Measurements from ENCODE around the gene C1QTNF1. TPM values are rescaled to one million over a fixed set of nuclear protein-coding genes. Genes with fewer than 3 reads are reported as not detected.

The C1QTNF1 gene
- polyA plus RNA-seq, 1 donor (not counting 4 experiments of a cell fraction or from before 2014, with no cell fraction given), result 6.6 TPM

GRCh38 chr17:78993241-78993956 is 30.6 kb upstream of the C1QTNF1 start:
- Histone ChIP-seq H3K4me2 (ENCODE audit: control insufficient read depth, extremely low read depth, insufficient read depth, low read depth, low read length) (no peak overlapping the region), H3K9me3 (ENCODE audit: control insufficient read depth, low read depth, low read length) (no peaks in the 10 kb centered on the region), H3K27me3 (ENCODE audit: control insufficient read depth, extremely low read depth, insufficient read depth, low read length) (no peaks in the 10 kb centered on the region), H3K4me3 (ENCODE audit: control insufficient read depth in 2 of 3, extremely low read depth in 1 of 3, insufficient read depth in 2 of 3, low read depth in 1 of 3, low read length in 3 of 3) (no peak overlapping the region), H3K27ac (ENCODE audit: control insufficient read depth, insufficient read depth, low read length) (no peak overlapping the region), H2AFZ (ENCODE audit: control insufficient read depth, low read length) (no peak overlapping the region), H3K36me3 (ENCODE audit: control insufficient read depth in 2 of 2, extremely low read depth in 1 of 2, insufficient read depth in 2 of 2, low read length in 2 of 2) (peaks cover 46 to 57% of the 10 kb centered on the region in 2 experiments), H3K4me1 (ENCODE audit: control insufficient read depth, extremely low read depth, insufficient read depth, low read length) (peaks cover 12% of the 10 kb centered on the region), H3K9ac (ENCODE audit: control insufficient read depth, extremely low read depth, insufficient read depth, low read length) (no peak overlapping the region), H3K9me1 (ENCODE audit: control insufficient read depth, extremely low read depth, insufficient read depth, low read length) (peaks cover 5% of the 10 kb centered on the region), H4K20me1 (ENCODE audit: control insufficient read depth, extremely low read depth, insufficient read depth, low read length) (peaks cover 12% of the 10 kb centered on the region), H3K79me2 (ENCODE audit: control insufficient read depth, insufficient read depth, low read length) (peaks cover 48% of the 10 kb centered on the region)
- no peak for DNase-seq (ENCODE audit: low read depth, low spot score)
- TF ChIP-seq CTCF (optimal IDR thresholded peaks at IDR 0.05 in 1 of 3, IDR thresholded peaks at IDR 0.05 in 1 of 3, conservative IDR thresholded peaks at IDR 0.05 in 1 of 3; ENCODE audit: extremely low read depth in 1 of 3, insufficient read depth in 2 of 3, low read length in 3 of 3) (peak; percentile 81 to 84 (median 83)), EZH2 (IDR thresholded peaks at IDR 0.05; ENCODE audit: low read length) (no peak)
- dilution Hi-C loops (cut with MboI; ENCODE audit: extremely low pct_ligation_motif_present, low sequenced_read_pairs), result no loop called here
- FAIRE-seq, result peak; percentile 56

- no peak for FAIRE-seq
- TF ChIP-seq EZH2 (IDR thresholded peaks at IDR 0.05; ENCODE audit: low read length) (no peak), CTCF (optimal IDR thresholded peaks at IDR 0.05 in 1 of 3, IDR thresholded peaks at IDR 0.05 in 1 of 3, conservative IDR thresholded peaks at IDR 0.05 in 1 of 3; ENCODE audit: extremely low read depth in 1 of 3, insufficient read depth in 2 of 3, low read length in 3 of 3) (no peak)
- no peak for DNase-seq (ENCODE audit: low read depth, low spot score)
- peaks cover 53% of the 10 kb centered on the region for H3K79me2 ChIP-seq (ENCODE audit: control insufficient read depth, insufficient read depth, low read length)
- peaks cover 49 to 57% of the 10 kb centered on the region in 2 experiments for H3K36me3 ChIP-seq (ENCODE audit: control insufficient read depth in 2 of 2, extremely low read depth in 1 of 2, insufficient read depth in 2 of 2, low read length in 2 of 2)
- H4K20me1 ChIP-seq (ENCODE audit: control insufficient read depth, extremely low read depth, insufficient read depth, low read length), result peaks cover 12% of the 10 kb centered on the region
- peaks cover 19% of the 10 kb centered on the region for H3K4me1 ChIP-seq (ENCODE audit: control insufficient read depth, extremely low read depth, insufficient read depth, low read length)
- peaks cover 5% of the 10 kb centered on the region for H3K9me1 ChIP-seq (ENCODE audit: control insufficient read depth, extremely low read depth, insufficient read depth, low read length)
- H3K9me3 ChIP-seq (ENCODE audit: control insufficient read depth, low read depth, low read length), result no peaks in the 10 kb centered on the region
- H3K9ac ChIP-seq (ENCODE audit: control insufficient read depth, extremely low read depth, insufficient read depth, low read length), result no peak overlapping the region
- H3K27me3 ChIP-seq (ENCODE audit: control insufficient read depth, extremely low read depth, insufficient read depth, low read length), result no peaks in the 10 kb centered on the region
- H3K4me2 ChIP-seq (ENCODE audit: control insufficient read depth, extremely low read depth, insufficient read depth, low read depth, low read length), result no peak overlapping the region
- dilution Hi-C loops (cut with MboI; ENCODE audit: extremely low pct_ligation_motif_present, low sequenced_read_pairs), result no loop called here
- no peak overlapping the region for H3K27ac ChIP-seq (ENCODE audit: control insufficient read depth, insufficient read depth, low read length)
- H3K4me3 ChIP-seq (ENCODE audit: control insufficient read depth in 2 of 3, extremely low read depth in 1 of 3, insufficient read depth in 2 of 3, low read depth in 1 of 3, low read length in 3 of 3), result no peak overlapping the region
- no peak overlapping the region for H2AFZ ChIP-seq (ENCODE audit: control insufficient read depth, low read length)
These were observed 29.8 kb upstream of the C1QTNF1 start for GRCh38 chr17:78993981-78994671.
